ENCODE results near the gene DROSHA. TPM values are rescaled to one million over a fixed set of nuclear protein-coding genes. Genes with fewer than 3 reads are reported as not detected.

The DROSHA gene
- polyA plus RNA-seq, 1 experiment = 27.6 TPM

GRCh38 chr5:31434898-31435297, 97.0 kb downstream of the DROSHA start:
- Histone ChIP-seq H3K27me3 (ENCODE audit: control insufficient read depth, insufficient read depth, low read length) (no peaks in the 10 kb centered on the region), H3K4me3 (ENCODE audit: low read depth, low read length) (no peak overlapping the region), H3K36me3 (ENCODE audit: control insufficient read depth, insufficient read depth, low read length) (peaks cover 8% of the 10 kb centered on the region)
- TF ChIP-seq CTCF (IDR thresholded peaks at IDR 0.05; ENCODE audit: insufficient read depth, low read depth, low read length) = no peak
- DNase-seq (ENCODE audit: low read depth) = no peak
- POLR2A ChIA-PET = no interaction called here
- CTCF ChIA-PET = interaction anchor here (2.2 kb wide), 1 partner anchor 20 kb away, joined by 5 read pairs; no protein-coding TSS in a partner anchor

- Histone ChIP-seq H3K4me3 (ENCODE audit: low read depth, low read length) (no peak overlapping the region), H3K27me3 (ENCODE audit: control insufficient read depth, insufficient read depth, low read length) (no peaks in the 10 kb centered on the region), H3K36me3 (ENCODE audit: control insufficient read depth, insufficient read depth, low read length) (peaks cover 4% of the 10 kb centered on the region)
- CTCF ChIA-PET = no interaction called here
- no peak for DNase-seq (ENCODE audit: low read depth)
- POLR2A ChIA-PET = no interaction called here
- no peak for TF ChIP-seq CTCF (IDR thresholded peaks at IDR 0.05; ENCODE audit: insufficient read depth, low read depth, low read length)
Observed at GRCh38 chr5:31433229-31433628, 98.7 kb downstream of the DROSHA start.

GRCh38 chr5:31427724-31428309, 104.1 kb downstream of the DROSHA start:
- POLR2A ChIA-PET = no interaction called here

GRCh38 chr5:31427013-31427723, 104.7 kb downstream of the DROSHA start:
- no peak for DNase-seq (ENCODE audit: low read depth)
- H3K27me3 ChIP-seq (ENCODE audit: control insufficient read depth, insufficient read depth, low read length) = no peaks in the 10 kb centered on the region
- ChIA-PET POLR2A (no interaction called here), CTCF (interaction anchor here (1.0 kb wide), 1 partner anchor 9 kb away, joined by 5 read pairs; no protein-coding TSS in a partner anchor)
- TF ChIP-seq CTCF (IDR thresholded peaks at IDR 0.05; ENCODE audit: insufficient read depth, low read depth, low read length) = no peak
- no peak overlapping the region for H3K4me3 ChIP-seq (ENCODE audit: low read depth, low read length)
- H3K36me3 ChIP-seq (ENCODE audit: control insufficient read depth, insufficient read depth, low read length) = peaks cover 4% of the 10 kb centered on the region

More at GRCh38 chr5:31427724-31428309, 104.1 kb downstream of the DROSHA start:
- no peak for TF ChIP-seq CTCF (IDR thresholded peaks at IDR 0.05; ENCODE audit: insufficient read depth, low read depth, low read length)
- Histone ChIP-seq H3K4me3 (ENCODE audit: low read depth, low read length) (no peak overlapping the region), H3K27me3 (ENCODE audit: control insufficient read depth, insufficient read depth, low read length) (no peaks in the 10 kb centered on the region), H3K36me3 (ENCODE audit: control insufficient read depth, insufficient read depth, low read length) (peaks cover 1% of the 10 kb centered on the region; the same call in 1 of the 2 replicates)
- CTCF ChIA-PET = no interaction called here
- DNase-seq (ENCODE audit: low read depth) = no peak

GRCh38 chr5:31421806-31422586, 109.9 kb downstream of the DROSHA start:
- no peaks in the 10 kb centered on the region for H3K27me3 ChIP-seq (ENCODE audit: control insufficient read depth, insufficient read depth, low read length)
- no peak overlapping the region for H3K4me3 ChIP-seq (ENCODE audit: low read depth, low read length)
- CTCF ChIA-PET = no interaction called here
- no peak for TF ChIP-seq CTCF (IDR thresholded peaks at IDR 0.05; ENCODE audit: insufficient read depth, low read depth, low read length)
- H3K36me3 ChIP-seq (ENCODE audit: control insufficient read depth, insufficient read depth, low read length) = peaks cover 13% of the 10 kb centered on the region
- DNase-seq (ENCODE audit: low read depth) = no peak
- POLR2A ChIA-PET = no interaction called here

Data from BJ (cell line).